Neuron (in vitro differentiated cells): ENCODE data around the gene TMEM18.

Experiments
- H2AFZ ChIP-seq: one replicate; pipeline ENCODE4 v1.6.1; 2013; ENCODE audit warnings: low read depth, mild to moderate bottlenecking, inconsistent platforms, low read length, moderate library complexity
- H3K27me3 ChIP-seq: one replicate; pipeline ENCODE4 v1.6.1; 2013; ENCODE audit warnings: low read length; ENCODE audit not compliant: insufficient read depth
- H3K36me3 ChIP-seq: one replicate; pipeline ENCODE4 v1.6.1; 2013; ENCODE audit warnings: low read length; ENCODE audit not compliant: insufficient read depth
- H3K4me1 ChIP-seq: one replicate; pipeline ENCODE4 v1.6.1; 2013; ENCODE audit warnings: low read length; ENCODE audit not compliant: insufficient read depth
- H3K4me3 ChIP-seq: 2 replicates; pipeline ENCODE4 v1.5.1; 2013; ENCODE audit warnings: mild to moderate bottlenecking, low read length, moderate library complexity
- H3K9me3 ChIP-seq: one replicate; pipeline ENCODE4 v1.6.1; 2013; ENCODE audit warnings: low read length

Gene TMEM18

DNA sequence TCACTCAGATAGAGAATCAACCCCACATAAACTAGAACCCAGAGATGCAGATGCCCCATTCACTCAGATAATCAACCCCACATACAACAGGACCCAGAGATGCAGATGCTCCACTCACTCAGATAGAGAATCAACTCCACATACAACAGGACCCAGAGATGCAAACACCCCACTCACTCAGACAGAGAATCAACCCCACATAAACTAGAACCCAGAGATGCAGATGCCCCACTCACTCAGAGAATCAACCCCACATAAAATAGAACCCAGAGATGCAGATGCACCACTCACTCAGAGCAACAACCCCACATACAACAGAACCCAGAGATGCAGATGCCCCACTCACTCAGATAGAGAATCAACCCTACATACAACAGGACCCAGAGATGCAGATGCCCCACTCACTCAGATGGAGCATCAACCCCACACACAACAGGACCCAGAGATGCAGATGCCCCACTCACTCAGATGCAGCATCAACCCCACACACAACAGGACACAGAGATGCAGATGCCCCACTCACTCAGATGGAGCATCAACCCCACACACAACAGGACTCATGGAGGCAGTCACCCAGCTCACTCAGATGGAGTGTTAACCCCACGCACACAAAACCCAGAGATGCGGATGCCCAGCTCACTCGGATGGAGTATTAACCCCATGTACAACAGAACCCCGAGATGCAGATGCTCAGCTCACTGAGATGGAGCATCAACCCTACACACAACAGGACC lies 11.7 kb downstream of the TMEM18 start:
- H3K4me1 ChIP-seq, result no peaks in the 10 kb centered on the region
- peaks cover 30% of the 10 kb centered on the region for H3K36me3 ChIP-seq
- no peak overlapping the region for H2AFZ ChIP-seq
- no peaks in the 10 kb centered on the region for H3K27me3 ChIP-seq
- peaks cover 13% of the 10 kb centered on the region for H3K9me3 ChIP-seq
- no peak overlapping the region for H3K4me3 ChIP-seq

DNA sequence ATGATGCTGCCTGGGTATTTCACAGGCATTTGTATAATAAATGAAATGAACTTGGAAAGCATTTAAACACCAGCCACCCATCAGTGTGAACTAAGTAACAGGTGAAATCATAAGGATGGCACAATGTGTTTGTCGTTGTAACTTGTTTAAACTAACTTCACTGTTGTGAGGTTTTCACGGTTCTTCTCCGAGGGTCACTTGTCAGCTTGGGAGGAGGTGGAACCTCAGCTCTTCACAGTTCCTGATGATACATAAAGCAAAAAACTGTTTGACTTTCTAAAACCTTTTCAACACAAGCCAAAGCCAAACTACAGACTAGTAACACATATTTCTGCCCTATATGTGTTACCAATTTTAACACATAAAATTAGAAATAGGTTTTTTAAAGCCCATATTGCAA lies 13.1 kb downstream of the TMEM18 start:
- peaks cover 13% of the 10 kb centered on the region for H3K9me3 ChIP-seq
- no peak overlapping the region for H3K4me3 ChIP-seq

DNA sequence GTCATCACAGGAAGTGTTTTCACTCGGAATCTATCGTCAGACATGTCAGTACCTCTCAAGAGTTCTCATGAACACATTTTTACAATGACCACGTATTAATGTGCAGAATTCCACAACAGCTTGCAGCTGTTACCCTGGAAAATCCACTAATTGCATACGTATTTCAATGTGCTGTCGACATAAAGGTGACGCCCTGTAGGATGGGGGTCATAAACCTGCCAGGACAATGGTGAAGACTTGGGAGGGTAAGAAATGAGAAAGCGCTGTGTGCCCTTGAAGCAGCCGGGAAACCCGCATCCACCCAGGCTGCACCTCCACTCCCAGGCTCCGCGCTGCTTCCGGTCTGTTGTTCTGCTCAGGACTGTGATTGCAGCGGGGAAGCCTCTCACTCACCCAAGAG lies 14.0 kb downstream of the TMEM18 start:
- Histone ChIP-seq H3K4me1 (no peaks in the 10 kb centered on the region), H3K4me3 (no peak overlapping the region), H3K36me3 (peaks cover 16% of the 10 kb centered on the region), H3K9me3 (peaks cover 13% of the 10 kb centered on the region), H2AFZ (no peak overlapping the region), H3K27me3 (no peaks in the 10 kb centered on the region)

More for the DNA sequence above, 13.1 kb downstream of the TMEM18 start:
- Histone ChIP-seq H3K4me1 (no peaks in the 10 kb centered on the region), H2AFZ (no peak overlapping the region), H3K36me3 (peaks cover 25% of the 10 kb centered on the region), H3K27me3 (no peaks in the 10 kb centered on the region)

DNA sequence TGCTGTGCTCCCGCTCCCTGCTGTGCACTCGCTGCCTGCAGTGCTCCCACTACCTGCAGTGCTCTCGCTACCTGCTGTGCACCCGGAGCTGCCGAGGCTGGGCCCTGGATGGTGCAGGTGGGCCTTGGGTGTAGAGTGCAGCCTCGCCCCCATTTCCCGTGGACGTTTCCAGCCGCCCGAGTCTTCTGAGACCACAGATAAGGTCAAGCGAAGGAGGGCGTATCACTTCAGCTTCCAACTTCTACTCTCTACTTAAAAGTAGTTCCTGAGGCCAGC lies 15.9 kb downstream of the TMEM18 start:
- peaks cover 6% of the 10 kb centered on the region for H3K36me3 ChIP-seq
- H3K27me3 ChIP-seq, result no peaks in the 10 kb centered on the region
- no peak overlapping the region for H2AFZ ChIP-seq
- no peaks in the 10 kb centered on the region for H3K4me1 ChIP-seq
- H3K9me3 ChIP-seq, result peaks cover 9% of the 10 kb centered on the region
- no peak overlapping the region for H3K4me3 ChIP-seq

DNA sequence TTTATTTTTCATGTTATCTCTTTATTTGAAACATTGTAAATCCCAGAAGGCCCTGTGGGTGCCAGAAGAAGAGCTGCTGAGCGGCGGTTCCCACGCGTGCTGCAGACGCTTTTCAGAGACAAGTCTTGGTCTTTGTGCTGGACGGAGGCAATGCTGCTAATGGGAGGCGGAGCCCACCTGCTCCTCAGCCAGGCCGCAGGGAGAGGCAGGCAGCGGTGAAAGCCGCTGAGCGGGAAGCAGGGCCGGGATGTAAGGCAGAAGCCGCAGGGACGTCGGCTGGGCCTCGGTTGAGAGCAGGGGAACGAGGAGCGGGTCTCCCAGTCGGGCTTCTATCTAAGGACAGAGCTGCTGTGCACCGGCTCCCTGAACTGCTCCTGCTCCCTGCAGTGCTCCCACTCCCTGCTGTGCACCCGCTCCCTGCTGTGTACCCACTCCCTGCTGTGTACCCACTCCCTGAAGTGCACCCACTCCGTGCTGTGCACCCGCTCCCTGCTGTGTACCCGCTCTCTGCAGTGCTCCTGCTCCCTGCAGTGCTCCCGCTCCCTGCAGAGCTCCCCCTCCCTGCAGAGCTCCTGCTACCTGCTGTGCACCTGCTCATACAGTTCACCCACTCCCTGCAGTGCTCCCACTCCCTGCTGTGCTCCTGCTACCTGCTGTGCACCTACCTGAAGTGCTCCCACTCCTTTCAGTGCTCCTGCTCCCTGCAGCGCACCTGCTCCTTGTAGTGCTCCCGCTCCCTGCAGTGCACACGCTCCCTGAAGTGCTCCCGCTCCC lies 16.4 kb downstream of the TMEM18 start:
- Histone ChIP-seq H3K27me3 (no peaks in the 10 kb centered on the region), H3K4me3 (no peak overlapping the region), H3K36me3 (peaks cover under 1% of the 10 kb centered on the region), H3K9me3 (peaks cover 4% of the 10 kb centered on the region), H2AFZ (no peak overlapping the region), H3K4me1 (no peaks in the 10 kb centered on the region)

DNA sequence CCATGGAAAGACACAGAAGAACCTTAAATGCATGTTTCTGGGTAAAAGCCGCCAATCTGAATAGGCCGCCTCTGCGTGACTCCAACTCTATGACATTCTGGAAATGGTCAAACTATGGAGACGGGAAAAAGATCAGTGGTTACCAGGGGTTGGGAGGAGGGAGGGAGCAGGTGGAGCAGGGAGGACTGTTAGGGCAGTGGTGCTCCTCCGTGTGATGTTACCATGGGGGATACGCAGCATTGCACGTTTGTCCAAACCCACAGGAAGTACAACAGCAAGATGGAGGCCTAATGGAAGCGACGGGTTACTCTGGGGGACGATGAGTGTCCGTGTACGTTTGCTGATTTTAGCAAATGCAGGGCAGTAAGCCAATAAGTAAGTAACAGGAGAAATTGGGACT lies 17.2 kb downstream of the TMEM18 start:
- H2AFZ ChIP-seq, result no peak overlapping the region
- no peaks in the 10 kb centered on the region for H3K9me3 ChIP-seq
- H3K4me3 ChIP-seq, result no peak overlapping the region
- no peaks in the 10 kb centered on the region for H3K4me1 ChIP-seq
- H3K36me3 ChIP-seq, result no peaks in the 10 kb centered on the region
- H3K27me3 ChIP-seq, result no peaks in the 10 kb centered on the region

DNA sequence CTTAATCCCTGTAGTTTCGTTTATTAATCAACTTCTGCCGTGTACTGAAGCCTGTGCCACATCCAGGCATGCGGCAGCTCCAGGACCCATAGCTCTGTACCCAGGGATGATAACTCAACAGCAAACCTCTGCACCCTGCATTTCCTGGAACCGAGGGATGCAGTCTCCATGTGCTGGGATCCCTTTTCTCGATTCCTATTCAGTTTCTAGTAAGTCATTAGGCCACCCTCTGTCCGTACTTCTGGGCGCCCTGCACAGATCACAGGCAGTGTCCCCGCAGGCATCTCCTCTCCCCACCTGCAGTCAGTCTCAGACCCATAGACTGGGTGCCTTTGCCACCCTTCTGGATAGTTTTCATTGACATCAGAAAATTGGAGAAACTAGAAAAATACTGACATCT lies 18.8 kb downstream of the TMEM18 start:
- H2AFZ ChIP-seq, result no peak overlapping the region
- no peaks in the 10 kb centered on the region for H3K27me3 ChIP-seq
- no peaks in the 10 kb centered on the region for H3K4me1 ChIP-seq
- no peaks in the 10 kb centered on the region for H3K36me3 ChIP-seq
- no peaks in the 10 kb centered on the region for H3K9me3 ChIP-seq
- H3K4me3 ChIP-seq, result no peak overlapping the region

DNA sequence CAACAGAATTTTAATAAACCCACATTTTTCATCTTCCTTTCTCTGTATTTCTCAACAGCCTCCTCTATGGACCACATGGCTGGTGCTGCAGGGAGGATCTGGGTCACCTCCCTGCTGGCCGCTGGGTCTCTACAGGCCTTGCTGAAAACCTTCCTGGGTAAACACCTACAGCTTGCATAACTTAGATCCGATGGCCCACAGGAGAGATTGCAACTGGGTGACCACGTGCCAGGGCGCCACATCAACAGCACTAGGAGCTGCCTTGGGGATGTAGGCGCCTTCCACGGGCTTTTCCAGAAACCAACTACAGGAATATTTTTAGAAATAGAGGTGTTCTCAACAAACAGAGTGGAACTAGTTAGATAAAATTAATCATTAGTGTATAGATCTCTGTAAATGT lies 19.4 kb downstream of the TMEM18 start:
- H3K4me3 ChIP-seq, result no peak overlapping the region
- H2AFZ ChIP-seq, result no peak overlapping the region
- no peaks in the 10 kb centered on the region for H3K9me3 ChIP-seq
- H3K36me3 ChIP-seq, result no peaks in the 10 kb centered on the region
- H3K4me1 ChIP-seq, result no peaks in the 10 kb centered on the region
- H3K27me3 ChIP-seq, result no peaks in the 10 kb centered on the region

DNA sequence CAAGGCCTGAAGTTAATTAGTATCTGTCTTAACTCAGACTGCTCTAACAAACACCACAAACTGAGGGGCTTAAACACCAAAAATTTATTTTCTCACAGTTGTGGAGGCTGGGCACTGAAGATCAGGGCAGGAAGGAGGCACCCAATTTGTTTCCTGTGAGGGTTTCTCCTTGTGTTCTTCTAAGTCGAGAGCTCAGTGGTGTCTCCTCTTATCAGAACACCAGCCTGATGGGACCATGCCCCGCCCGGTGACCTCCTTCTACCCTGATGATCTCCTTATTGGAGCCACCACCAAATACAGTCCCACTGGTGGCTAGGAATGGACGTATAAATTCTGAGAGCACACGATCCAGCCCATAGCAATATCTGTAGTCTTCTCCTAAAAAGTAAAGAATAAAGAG lies 20.5 kb downstream of the TMEM18 start:
- H3K4me3 ChIP-seq, result no peak overlapping the region
- H3K36me3 ChIP-seq, result no peaks in the 10 kb centered on the region
- H3K4me1 ChIP-seq, result no peaks in the 10 kb centered on the region
- H2AFZ ChIP-seq, result no peak overlapping the region
- no peaks in the 10 kb centered on the region for H3K9me3 ChIP-seq
- H3K27me3 ChIP-seq, result no peaks in the 10 kb centered on the region

DNA sequence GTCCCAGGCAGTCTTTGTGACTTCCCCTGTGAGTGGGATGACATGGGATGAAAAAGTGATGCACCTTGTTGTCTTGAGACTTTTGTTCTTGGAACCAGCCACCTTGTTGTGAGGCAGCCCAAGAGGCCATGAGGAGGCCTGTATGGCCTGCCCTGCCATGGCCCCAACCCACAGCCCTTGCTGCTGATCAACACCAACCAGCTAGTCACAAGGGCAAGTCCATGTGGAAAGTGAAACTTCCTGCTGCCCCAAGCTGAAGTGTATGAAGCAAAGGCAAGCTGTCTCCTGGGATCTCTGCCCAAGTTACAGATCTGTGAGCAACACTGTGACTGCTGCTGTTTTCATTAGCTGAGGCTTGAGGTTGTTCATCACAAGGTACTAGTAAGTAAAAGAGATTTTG lies 21.6 kb downstream of the TMEM18 start:
- no peaks in the 10 kb centered on the region for H3K27me3 ChIP-seq

DNA sequence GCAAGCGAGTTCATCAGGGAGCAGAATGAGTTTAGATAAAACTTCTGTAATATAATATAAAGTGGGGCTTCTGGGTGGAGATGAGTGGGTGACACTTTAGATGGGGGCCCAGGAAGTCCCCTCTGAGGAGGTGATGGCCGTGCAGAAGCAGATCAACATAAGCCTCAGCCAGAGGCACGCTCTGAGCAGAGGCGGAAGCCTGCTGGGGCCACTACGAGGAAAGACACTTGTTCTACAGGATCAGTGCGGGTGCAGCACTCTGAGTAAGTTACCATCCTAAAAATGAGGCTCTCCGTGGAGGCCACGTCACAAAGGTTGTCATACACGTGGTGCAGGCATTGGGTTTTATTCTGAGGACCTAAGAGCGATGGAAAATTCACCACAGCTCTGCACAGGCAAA lies 22.3 kb downstream of the TMEM18 start:
- no peak overlapping the region for H2AFZ ChIP-seq
- no peaks in the 10 kb centered on the region for H3K9me3 ChIP-seq
- no peaks in the 10 kb centered on the region for H3K36me3 ChIP-seq
- no peak overlapping the region for H3K4me3 ChIP-seq
- no peaks in the 10 kb centered on the region for H3K4me1 ChIP-seq
- no peaks in the 10 kb centered on the region for H3K27me3 ChIP-seq

More for the DNA sequence above, 21.6 kb downstream of the TMEM18 start:
- Histone ChIP-seq H3K4me3 (no peak overlapping the region), H3K4me1 (no peaks in the 10 kb centered on the region), H3K36me3 (no peaks in the 10 kb centered on the region), H2AFZ (no peak overlapping the region), H3K9me3 (no peaks in the 10 kb centered on the region)

DNA sequence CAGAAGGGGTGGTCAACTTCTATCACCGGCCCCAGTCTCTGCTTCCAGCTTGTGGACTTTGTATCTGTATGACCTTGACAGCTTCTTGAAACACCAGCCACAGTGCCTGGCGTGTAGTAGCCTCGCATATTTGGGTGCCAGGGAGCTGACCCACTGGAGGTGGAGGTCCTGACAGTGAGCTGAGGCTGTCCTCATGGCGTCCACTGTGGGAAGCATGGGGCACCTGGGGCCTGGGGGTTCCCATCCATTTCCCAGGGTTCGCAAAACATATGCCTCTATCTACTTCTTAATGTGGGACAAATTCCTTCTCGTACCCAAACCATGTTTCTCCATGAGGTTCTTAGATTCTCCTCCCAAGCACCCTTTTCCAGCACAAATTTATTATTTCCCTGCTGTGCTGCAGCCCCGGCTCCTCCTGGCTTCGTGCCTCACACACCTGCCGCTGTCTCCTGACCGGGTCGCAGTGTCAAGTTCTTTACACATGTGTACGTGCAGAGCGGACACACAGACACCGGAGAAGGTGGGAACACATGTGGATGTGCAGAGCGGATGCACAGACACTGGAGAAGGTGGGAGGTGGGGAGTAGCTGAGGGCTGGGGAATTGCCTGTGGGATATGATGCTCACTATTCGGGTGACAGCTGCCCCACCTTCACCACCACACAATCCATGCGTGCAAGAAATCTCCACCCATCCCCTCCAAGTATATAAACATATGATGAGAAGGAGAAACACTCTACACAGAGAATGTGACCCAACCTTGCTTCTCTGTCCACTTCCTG lies 23.4 kb downstream of the TMEM18 start:
- no peaks in the 10 kb centered on the region for H3K27me3 ChIP-seq
- no peaks in the 10 kb centered on the region for H3K9me3 ChIP-seq
- no peaks in the 10 kb centered on the region for H3K4me1 ChIP-seq
- H3K36me3 ChIP-seq, result no peaks in the 10 kb centered on the region
- H2AFZ ChIP-seq, result no peak overlapping the region
- no peak overlapping the region for H3K4me3 ChIP-seq

DNA sequence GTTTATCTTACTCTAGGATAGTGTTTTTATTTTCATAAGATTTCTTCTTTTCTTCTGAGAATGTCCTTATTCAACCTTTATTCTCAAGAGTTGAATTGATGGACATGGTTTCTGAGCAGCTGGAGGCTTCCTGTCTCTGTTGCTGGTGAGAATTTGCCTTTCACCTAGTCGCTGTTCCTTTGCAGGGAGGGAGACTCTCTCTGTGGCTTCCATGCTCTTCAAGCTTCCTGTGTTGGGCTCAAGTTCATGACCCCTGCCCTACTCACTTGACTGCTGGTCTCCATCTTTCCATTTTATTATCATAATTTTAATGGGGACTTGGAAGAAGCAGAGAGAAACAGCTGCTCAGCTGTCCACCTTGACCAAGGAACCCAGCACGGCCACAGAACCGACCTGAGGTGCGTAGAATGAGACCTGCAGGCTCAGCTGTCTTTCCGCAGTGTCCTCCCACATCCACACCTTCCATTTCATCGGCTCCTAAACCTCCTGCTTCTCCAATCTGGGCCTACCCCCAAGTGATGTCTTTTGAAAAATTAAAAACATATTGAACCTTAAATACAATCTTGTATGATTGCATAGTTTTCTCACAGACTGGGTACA lies 24.2 kb downstream of the TMEM18 start:
- H3K9me3 ChIP-seq, result no peaks in the 10 kb centered on the region
- H3K4me1 ChIP-seq, result no peaks in the 10 kb centered on the region
- no peak overlapping the region for H2AFZ ChIP-seq
- H3K4me3 ChIP-seq, result no peak overlapping the region
- no peaks in the 10 kb centered on the region for H3K36me3 ChIP-seq
- H3K27me3 ChIP-seq, result no peaks in the 10 kb centered on the region
